Esophagus muscularis mucosa (tissue), 4 donors: ENCODE results near the gene POLE3. TPM values are rescaled to one million over a fixed set of nuclear protein-coding genes. Genes with fewer than 3 reads are reported as not detected.
A peak's percentile ranks its signal among the peaks of the same experiment; 100 is the strongest.

Experiments
- DNase-seq: peaks from one replicate; pipeline ENCODE4 v3.0.0-alpha.2; 2017; ENCODE audit errors: extremely low spot score
- H3K27ac ChIP-seq, 4 donors: fragments of 200-600 bp; sonication (generic); replicated peaks in 1 of 4; 1 replicate in 3 of 4; 2 replicates in 1 of 4; pipeline ENCODE4 v1.5.1; 2016 to 2019; ENCODE audit warnings: mild to moderate bottlenecking in 1 of 4
- H3K27me3 ChIP-seq, 4 donors: fragments of 200-600 bp; sonication (generic); one replicate each; pipeline versions ENCODE4 v1.5.1 to v1.6.0; 2016 to 2019
- H3K36me3 ChIP-seq, 4 donors: fragments of 200-600 bp; sonication (generic); one replicate each; pipeline ENCODE4 v1.5.1; 2016 to 2019
- H3K4me1 ChIP-seq, 4 donors: fragments of 200-600 bp; sonication (generic); one replicate each; pipeline ENCODE4 v1.5.1; 2016 to 2019
- H3K4me3 ChIP-seq, 4 donors: fragments of 200-600 bp; sonication (generic); 1 replicate in 2 of 4; 2 replicates in 2 of 4; pipeline ENCODE4 v1.5.1; 2016 to 2019; ENCODE audit warnings: mild to moderate bottlenecking in 4 of 4, moderate library complexity in 1 of 4
- H3K9me3 ChIP-seq, 4 donors: fragments of 200-600 bp; sonication (generic); 1 replicate in 3 of 4; 2 replicates in 1 of 4; pipeline ENCODE4 v1.5.1; 2016 to 2019
- CTCF ChIP-seq, 3 experiments: fragments of 200-600 bp in 2 of 3; fragments of 450-650 bp in 1 of 3; sonication (generic) in 2 of 3; IDR thresholded peaks; one replicate each; pipeline ENCODE4 v1.5.1; 2017 to 2019; ENCODE audit warnings: antibody characterized with exemption in 3 of 3, mild to moderate bottlenecking in 2 of 3, moderate library complexity in 1 of 3
- EP300 ChIP-seq: sonication (generic); formaldehyde crosslinking; IDR thresholded peaks from one replicate; pipeline ENCODE4 v1.6.1; 2017; ENCODE audit warnings: antibody characterized with exemption
- POLR2A ChIP-seq: fragments of 450-650 bp; IDR thresholded peaks from one replicate; pipeline ENCODE4 v1.6.1; 2017; ENCODE audit warnings: antibody characterized with exemption, moderate library complexity, mild to moderate bottlenecking, low read depth
- POLR2AphosphoS5 ChIP-seq, 2 donors: sonication (generic); formaldehyde crosslinking; IDR thresholded peaks; one replicate each; pipeline ENCODE4 v1.6.1; 2017; ENCODE audit warnings: antibody characterized with exemption in 2 of 2
- WGBS: methylation state at CpG from one replicate; pipeline ENCODE4 v1.1.5; 2018; 5-methylcytosine and 5-hydroxymethylcytosine counted together
- intact Hi-C: fragments of 100-400 bp; cut with DNase I; formaldehyde crosslinking; loops from one replicate; pipeline ENCODE4 v1.15.1; 2023
- total RNA-seq, 4 donors: library from RNA; depleted of rRNA; stranded (reverse); fragments of >200 nt; gene quantifications; one replicate each; pipeline versions ENCODE4 v1.1.0 to v1.2.1, GENCODE V29; 2016

POLE3 gene
- total RNA-seq, 4 donors from 2014 or later = 25.7 to 42.6 (median 32.8) TPM

DNA sequence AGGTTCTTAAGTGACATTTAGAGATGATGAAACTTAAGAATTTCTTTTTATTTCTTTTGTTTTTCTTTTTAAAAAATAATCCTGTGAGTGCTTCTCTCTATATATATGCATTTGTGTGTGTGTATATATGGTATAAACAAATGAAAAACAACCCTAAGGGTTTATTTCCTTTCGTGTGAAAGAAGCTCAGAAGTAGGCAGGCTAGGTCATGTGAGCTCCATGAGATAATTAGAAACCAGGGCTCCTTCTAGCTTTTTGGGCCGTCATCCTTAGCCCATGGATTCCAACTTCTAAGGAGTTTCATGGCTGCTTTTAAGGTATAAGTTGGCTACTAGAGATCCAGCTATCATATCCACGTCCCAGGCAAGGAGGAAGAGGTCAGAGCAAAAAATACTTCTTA is 11.3 kb upstream of the POLE3 start:
- intact Hi-C loops = no loop called here
- Histone ChIP-seq H3K9me3 (no peaks in the 10 kb centered on the region), H3K27ac (no peak overlapping the region), H3K4me1 (no peaks in the 10 kb centered on the region), H3K27me3 (no peaks in the 10 kb centered on the region), H3K4me3 (no peak overlapping the region), H3K36me3 (no peaks in the 10 kb centered on the region)
- 72% methylated on average over 3 of the region's 3 CpGs for WGBS
- no peak for TF ChIP-seq POLR2A
- TF ChIP-seq POLR2AphosphoS5 (IDR thresholded peaks at IDR 0.05) = no peak
- no peak for TF ChIP-seq EP300
- TF ChIP-seq CTCF (IDR thresholded peaks at IDR 0.05) = no peak
- DNase-seq = no peak

GRCh38 chr9:113417370-113417769 is 6.9 kb upstream of the POLE3 start:
- intact Hi-C loops = no loop called here
- 79% methylated on average over 4 of the region's 4 CpGs for WGBS
- DNase-seq = no peak
- H3K36me3 ChIP-seq = no peaks in the 10 kb centered on the region
- H3K9me3 ChIP-seq = no peaks in the 10 kb centered on the region
- no peaks in the 10 kb centered on the region for H3K4me1 ChIP-seq
- H3K4me3 ChIP-seq = no peak overlapping the region
- H3K27me3 ChIP-seq = no peaks in the 10 kb centered on the region
- TF ChIP-seq EP300 (no peak), POLR2A (no peak), CTCF (IDR thresholded peaks at IDR 0.05) (no peak)
- no peak overlapping the region for H3K27ac ChIP-seq

DNA sequence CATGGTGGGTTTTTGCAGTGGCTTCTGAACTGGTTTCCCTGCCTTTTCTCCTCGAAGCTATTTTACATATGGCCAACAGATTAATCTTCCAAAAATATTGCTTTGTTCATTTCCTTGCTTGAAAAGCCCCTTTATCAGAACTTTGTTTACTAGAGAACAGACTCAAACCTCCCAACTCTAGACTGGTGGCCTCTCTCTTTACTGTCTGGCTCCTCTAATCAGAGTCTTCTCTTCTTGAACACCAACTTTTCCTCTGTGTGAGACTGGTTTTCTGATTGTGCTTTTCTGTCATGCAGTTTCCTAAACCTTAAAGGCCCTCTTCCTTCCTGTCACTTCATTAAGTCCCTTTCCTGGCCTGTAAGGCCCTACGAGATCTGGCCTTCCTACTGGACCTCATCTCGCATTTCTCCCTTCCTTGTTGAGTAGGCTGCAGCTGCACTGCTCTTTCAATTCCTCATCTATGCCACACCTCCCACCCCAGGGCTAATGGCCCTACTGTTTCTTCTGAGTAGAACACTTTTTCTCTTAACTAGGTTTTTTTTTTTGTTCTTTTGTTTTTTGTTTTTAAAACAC is 5.8 kb upstream of the POLE3 start:
- intact Hi-C loops = no loop called here
- H3K4me3 ChIP-seq = no peak overlapping the region
- H3K4me1 ChIP-seq = peaks cover 0 to 6% (median 5%) of the 10 kb centered on the region in 4 donors
- no peak for DNase-seq
- H3K27me3 ChIP-seq = no peaks in the 10 kb centered on the region
- no peaks in the 10 kb centered on the region for H3K36me3 ChIP-seq
- WGBS = 72% methylated on average over 3 of the region's 3 CpGs
- H3K9me3 ChIP-seq = no peaks in the 10 kb centered on the region
- H3K27ac ChIP-seq = no peak overlapping the region
- TF ChIP-seq CTCF (IDR thresholded peaks at IDR 0.05) (no peak), POLR2AphosphoS5 (IDR thresholded peaks at IDR 0.05) (no peak), POLR2A (no peak), EP300 (no peak)

DNA sequence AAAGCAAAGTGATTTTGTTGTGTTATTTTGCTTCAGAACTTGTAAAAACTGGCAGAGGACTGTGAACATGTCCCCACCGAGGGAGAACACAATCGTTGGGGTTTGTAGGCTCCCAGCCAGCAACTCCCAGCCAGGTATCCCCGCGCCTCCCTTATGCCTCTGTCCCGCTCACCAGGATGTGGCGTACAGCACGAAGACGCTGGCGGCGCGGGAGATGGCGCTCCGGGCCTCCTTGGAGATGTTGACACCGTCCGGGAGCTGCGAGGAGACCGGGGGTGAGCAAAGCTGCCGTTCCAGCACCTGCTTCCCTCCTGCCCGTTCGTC is 630 bp downstream of the POLE3 start:
- Histone ChIP-seq H3K27ac (peak overlapping the region; percentile 90 to 97 (median 96)), H3K36me3 (peaks cover 6 to 23% (median 19%) of the 10 kb centered on the region in 4 donors), H3K4me1 (peaks cover 14 to 31% (median 25%) of the 10 kb centered on the region in 4 donors), H3K4me3 (peak overlapping the region; percentile 71 to 88 (median 82)), H3K9me3 (no peaks in the 10 kb centered on the region), H3K27me3 (no peaks in the 10 kb centered on the region)
- no peak for TF ChIP-seq CTCF (IDR thresholded peaks at IDR 0.05)
- DNase-seq = no peak
- intact Hi-C loops = loop anchor here (5.0 to 10.0 kb wide), 4 partner anchors 45 to 138 kb away; partner anchors contain the start of genes BSPRY, RNF183 and WDR31
- WGBS = 2% methylated on average over 10 of the region's 20 CpGs

DNA sequence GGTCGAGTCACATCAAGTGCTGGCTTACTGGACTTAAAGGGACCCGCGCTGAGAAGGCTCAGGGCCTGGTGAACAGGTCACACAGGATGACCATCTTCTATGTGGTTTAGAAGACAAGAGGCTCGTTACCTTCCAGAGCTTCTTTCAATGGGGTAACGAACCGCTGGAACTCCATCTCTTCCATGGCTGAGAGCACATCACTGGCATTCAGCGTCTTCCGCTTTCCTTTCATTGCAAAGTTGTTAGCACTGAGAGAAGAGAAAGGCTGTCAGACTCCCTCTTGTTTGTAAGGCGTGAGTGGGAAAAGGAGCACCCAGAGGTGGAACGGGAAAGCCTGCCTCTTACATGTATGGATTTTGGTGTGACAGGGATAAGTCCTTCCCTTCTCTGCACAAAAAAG is 994 bp downstream of the POLE3 start:
- Histone ChIP-seq H3K27me3 (no peaks in the 10 kb centered on the region), H3K4me1 (peaks cover 14 to 31% (median 25%) of the 10 kb centered on the region in 4 donors), H3K27ac (peak overlapping the region; percentile 90 to 97 (median 96)), H3K36me3 (peaks cover 6 to 23% (median 19%) of the 10 kb centered on the region in 4 donors), H3K4me3 (peak overlapping the region; percentile 71 to 88 (median 82)), H3K9me3 (no peaks in the 10 kb centered on the region)
- intact Hi-C loops = loop anchor here (5.0 to 10.0 kb wide), 4 partner anchors 45 to 137 kb away; partner anchors contain the start of genes BSPRY, RNF183 and WDR31
- no peak for DNase-seq
- WGBS = 50% methylated on average over 10 of the region's 10 CpGs
- TF ChIP-seq POLR2A (no peak), POLR2AphosphoS5 (IDR thresholded peaks at IDR 0.05) (no peak), CTCF (IDR thresholded peaks at IDR 0.05) (no peak), EP300 (no peak)
